ENCODE data around the gene RBM17. TPM values are rescaled to one million over a fixed set of nuclear protein-coding genes. Genes with fewer than 3 reads are reported as not detected.
A peak's percentile ranks its signal among the peaks of the same experiment; 100 is the strongest.

RBM17 gene
- total RNA-seq, 2 donors from 2014 or later = 48.5 to 65.0 TPM

DNA sequence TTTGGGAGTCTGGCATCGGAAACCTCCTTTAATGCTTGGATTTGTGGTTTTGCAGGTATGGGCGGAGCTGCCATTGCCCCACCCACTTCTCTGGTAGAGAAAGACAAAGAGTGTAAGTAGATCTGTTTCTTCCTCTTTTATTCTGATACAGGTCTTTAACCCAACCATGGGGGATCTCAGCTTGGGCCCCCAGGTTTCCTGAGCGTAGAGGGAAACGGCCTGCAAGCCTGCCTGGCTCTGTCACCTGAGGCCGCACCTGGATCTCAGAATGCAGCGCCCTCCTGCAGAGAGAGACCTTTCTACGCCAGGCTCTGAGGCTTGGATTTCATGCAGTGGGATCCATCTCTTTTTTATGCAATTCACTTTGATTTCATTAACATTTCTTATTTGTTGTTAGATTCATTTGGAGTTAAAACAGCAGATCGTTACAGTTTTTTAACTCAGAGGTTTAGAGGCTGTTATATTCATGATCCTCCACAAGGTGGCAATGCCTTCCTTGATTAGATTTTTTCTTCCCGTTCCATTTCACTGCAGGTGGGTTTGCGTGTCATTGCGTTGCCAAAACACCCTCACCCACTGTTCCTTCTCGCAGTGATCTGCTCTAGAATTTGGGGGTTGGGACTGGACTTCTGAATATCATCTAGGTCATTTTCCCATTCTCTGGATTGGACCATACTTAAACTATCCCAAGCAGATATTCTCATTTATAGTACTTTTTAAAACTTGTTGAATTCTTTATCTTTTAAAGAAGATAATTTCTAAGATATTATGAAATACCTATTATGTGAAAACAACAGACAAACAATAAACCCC, 20.0 kb downstream of the RBM17 start:
- TF ChIP-seq, protein P1, sequence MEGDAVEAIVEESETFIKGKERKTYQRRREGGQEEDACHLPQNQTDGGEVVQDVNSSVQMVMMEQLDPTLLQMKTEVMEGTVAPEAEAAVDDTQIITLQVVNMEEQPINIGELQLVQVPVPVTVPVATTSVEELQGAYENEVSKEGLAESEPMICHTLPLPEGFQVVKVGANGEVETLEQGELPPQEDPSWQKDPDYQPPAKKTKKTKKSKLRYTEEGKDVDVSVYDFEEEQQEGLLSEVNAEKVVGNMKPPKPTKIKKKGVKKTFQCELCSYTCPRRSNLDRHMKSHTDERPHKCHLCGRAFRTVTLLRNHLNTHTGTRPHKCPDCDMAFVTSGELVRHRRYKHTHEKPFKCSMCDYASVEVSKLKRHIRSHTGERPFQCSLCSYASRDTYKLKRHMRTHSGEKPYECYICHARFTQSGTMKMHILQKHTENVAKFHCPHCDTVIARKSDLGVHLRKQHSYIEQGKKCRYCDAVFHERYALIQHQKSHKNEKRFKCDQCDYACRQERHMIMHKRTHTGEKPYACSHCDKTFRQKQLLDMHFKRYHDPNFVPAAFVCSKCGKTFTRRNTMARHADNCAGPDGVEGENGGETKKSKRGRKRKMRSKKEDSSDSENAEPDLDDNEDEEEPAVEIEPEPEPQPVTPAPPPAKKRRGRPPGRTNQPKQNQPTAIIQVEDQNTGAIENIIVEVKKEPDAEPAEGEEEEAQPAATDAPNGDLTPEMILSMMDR (IDR thresholded peaks at IDR 0.05) = peak; percentile 84
- H3K4me3 ChIP-seq = no peak overlapping the region
- H3K4me1 ChIP-seq (ENCODE audit: control insufficient read depth in 1 of 2, low read depth in 2 of 2) = no peaks in the 10 kb centered on the region
- no peak for DNase-seq (ENCODE audit: low spot score)
- H3K9me3 ChIP-seq = no peaks in the 10 kb centered on the region
- H3K36me3 ChIP-seq = peaks cover 25% of the 10 kb centered on the region
- ATAC-seq (ENCODE audit: insufficient number of reproducible peaks, low FRiP score, low read depth) = no peak
- H3K27me3 ChIP-seq (replicated peaks; ENCODE audit: insufficient read depth) = no peaks in the 10 kb centered on the region
- H3K27ac ChIP-seq = no peak overlapping the region

DNA sequence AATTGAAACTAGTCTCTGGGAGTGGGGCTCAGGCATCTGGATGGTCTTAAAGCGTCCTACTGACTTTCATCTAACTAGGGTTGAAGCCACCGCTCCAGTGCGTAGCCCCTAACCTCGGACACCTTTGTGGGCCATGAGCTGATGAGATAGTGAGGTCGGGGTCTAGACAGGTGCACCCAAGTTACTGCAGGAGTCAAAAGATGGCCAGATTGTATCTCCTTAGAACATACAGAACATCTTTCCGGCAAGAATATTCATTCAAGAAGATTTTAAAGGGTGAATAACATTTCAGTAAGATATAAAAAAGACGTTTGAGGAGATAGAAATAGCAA, 20.6 kb downstream of the RBM17 start:
- Histone ChIP-seq H3K4me3 (no peak overlapping the region), H3K27ac (no peak overlapping the region), H3K4me1 (ENCODE audit: control insufficient read depth in 1 of 2, low read depth in 2 of 2) (no peaks in the 10 kb centered on the region), H3K27me3 (replicated peaks; ENCODE audit: insufficient read depth) (no peaks in the 10 kb centered on the region), H3K36me3 (peaks cover 25% of the 10 kb centered on the region), H3K9me3 (no peaks in the 10 kb centered on the region)
- TF ChIP-seq, protein P1 (IDR thresholded peaks at IDR 0.05) = no peak
- no peak for DNase-seq (ENCODE audit: low spot score)
- ATAC-seq (ENCODE audit: insufficient number of reproducible peaks, low FRiP score, low read depth) = no peak

DNA sequence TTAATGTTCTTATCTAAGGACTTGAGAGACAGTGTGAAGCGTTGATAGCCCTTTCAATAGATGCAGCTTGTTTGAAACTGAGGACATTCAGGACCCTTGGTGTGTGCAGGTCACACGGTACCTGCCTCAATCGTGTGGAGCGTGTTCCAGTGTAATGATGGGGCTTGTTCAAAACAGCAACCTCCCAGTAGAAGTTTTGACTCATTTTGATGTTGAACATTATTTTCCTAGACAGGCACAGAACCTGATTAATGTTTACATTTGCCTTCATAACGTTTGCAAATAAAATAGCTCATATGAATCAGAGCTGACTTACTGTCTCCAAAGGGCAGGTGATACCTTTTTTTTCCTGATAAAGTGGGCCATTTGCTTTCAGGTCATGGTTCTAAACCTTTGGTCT, 21.3 kb downstream of the RBM17 start:
- H3K27me3 ChIP-seq (replicated peaks; ENCODE audit: insufficient read depth) = no peaks in the 10 kb centered on the region
- peaks cover 25% of the 10 kb centered on the region for H3K36me3 ChIP-seq
- no peaks in the 10 kb centered on the region for H3K9me3 ChIP-seq
- DNase-seq (ENCODE audit: low spot score) = no peak
- TF ChIP-seq, protein P1 (IDR thresholded peaks at IDR 0.05) = no peak
- ATAC-seq (ENCODE audit: insufficient number of reproducible peaks, low FRiP score, low read depth) = no peak
- no peak overlapping the region for H3K4me3 ChIP-seq
- H3K4me1 ChIP-seq (ENCODE audit: control insufficient read depth in 1 of 2, low read depth in 2 of 2) = peaks cover 2 to 6% of the 10 kb centered on the region in 2 donors
- H3K27ac ChIP-seq = no peak overlapping the region

- peaks cover 22% of the 10 kb centered on the region for H3K36me3 ChIP-seq
- H3K4me1 ChIP-seq (ENCODE audit: control insufficient read depth in 1 of 2, low read depth in 2 of 2) = peaks cover 2 to 19% of the 10 kb centered on the region in 2 donors
- no peak overlapping the region for H3K4me3 ChIP-seq
- no peaks in the 10 kb centered on the region for H3K27me3 ChIP-seq (replicated peaks; ENCODE audit: insufficient read depth)
- ATAC-seq (ENCODE audit: insufficient number of reproducible peaks, low FRiP score, low read depth) (no peak), DNase-seq (ENCODE audit: low spot score) (no peak)
- no peaks in the 10 kb centered on the region for H3K9me3 ChIP-seq
- TF ChIP-seq, protein P1 (IDR thresholded peaks at IDR 0.05) = no peak
- no peak overlapping the region for H3K27ac ChIP-seq
Measured at GRCh38 chr10:6112893-6113292, 24.1 kb downstream of the RBM17 start.

- H3K4me1 ChIP-seq (ENCODE audit: control insufficient read depth in 1 of 2, low read depth in 2 of 2) = peaks cover 2 to 19% of the 10 kb centered on the region in 2 donors
- peak overlapping the region in 1 of 2 donors; percentile 60 for H3K27ac ChIP-seq
- no peaks in the 10 kb centered on the region for H3K27me3 ChIP-seq (replicated peaks; ENCODE audit: insufficient read depth)
- DNase-seq (ENCODE audit: low spot score) = no peak
- no peak overlapping the region for H3K4me3 ChIP-seq
- no peak for ATAC-seq (ENCODE audit: insufficient number of reproducible peaks, low FRiP score, low read depth)
- TF ChIP-seq, protein P1 (IDR thresholded peaks at IDR 0.05) = no peak
- no peaks in the 10 kb centered on the region for H3K9me3 ChIP-seq
- H3K36me3 ChIP-seq = peaks cover 22% of the 10 kb centered on the region
Measured at GRCh38 chr10:6114299-6114698, 25.5 kb downstream of the RBM17 start.

All from thoracic aorta (tissue), 2 donors.